Measurements from ENCODE around the gene PDZD8. TPM values are rescaled to one million over a fixed set of nuclear protein-coding genes. Genes with fewer than 3 reads are reported as not detected.

PDZD8 gene
- total RNA-seq, 2 experiments from 2014 or later, result 10.5 to 26.4 TPM

GRCh38 chr10:117355072-117355471 is 20.2 kb downstream of the PDZD8 start:
- H4K20me1 ChIP-seq (ENCODE audit: insufficient read depth, low read length), result peaks cover 20% of the 10 kb centered on the region
- BruUV-seq (replicated peaks), result no TSS peak
- no peak overlapping the region for H3K4me2 ChIP-seq (ENCODE audit: low read length)
- CTCF ChIA-PET (ENCODE audit: unreplicated experiment), result no interaction called here
- POLR2A ChIA-PET, result no interaction called here
- H3K9me2 ChIP-seq (ENCODE audit: insufficient read depth, low read length), result no peaks in the 10 kb centered on the region
- no peak for DNase-seq (ENCODE audit: low spot score)
- no peak overlapping the region for H3K4me3 ChIP-seq (ENCODE audit: low read depth, low read length, poor library complexity, severe bottlenecking)
- peaks cover 68% of the 10 kb centered on the region for H3K79me2 ChIP-seq (ENCODE audit: insufficient read depth, low read depth, low read length)
- H2AFZ ChIP-seq (ENCODE audit: low read length), result no peak overlapping the region
- no peak overlapping the region for H3K27ac ChIP-seq (ENCODE audit: low read depth, low read length, poor library complexity, severe bottlenecking)
- H3K9me3 ChIP-seq (ENCODE audit: low read length), result no peaks in the 10 kb centered on the region
- 0 out of 2 replicates have a peak, but pooled peaks cover 4% of the 10 kb centered on the region for H3K36me3 ChIP-seq (ENCODE audit: insufficient read depth, low read length)
- peaks cover 11% of the 10 kb centered on the region for H3K4me1 ChIP-seq (ENCODE audit: insufficient read depth, low read length, poor library complexity, severe bottlenecking)
- no peak for TF ChIP-seq CTCF (conservative IDR thresholded peaks at IDR 0.05; ENCODE audit: low read length)
- no peak for TF ChIP-seq EZH2phosphoT487 (IDR thresholded peaks at IDR 0.05; ENCODE audit: borderline replicate concordance, low read depth, low read length)
- intact Hi-C loops (cut with micrococcal nuclease; ENCODE audit: unreplicated experiment), result no loop called here

- Histone ChIP-seq H2AFZ (ENCODE audit: low read length) (no peak overlapping the region), H3K4me1 (ENCODE audit: insufficient read depth, low read length, poor library complexity, severe bottlenecking) (peaks cover 11% of the 10 kb centered on the region), H3K9me3 (ENCODE audit: low read length) (no peaks in the 10 kb centered on the region), H4K20me1 (ENCODE audit: insufficient read depth, low read length) (peaks cover 20% of the 10 kb centered on the region), H3K79me2 (ENCODE audit: insufficient read depth, low read depth, low read length) (peaks cover 74% of the 10 kb centered on the region), H3K4me3 (ENCODE audit: low read depth, low read length, poor library complexity, severe bottlenecking) (no peak overlapping the region), H3K27ac (ENCODE audit: low read depth, low read length, poor library complexity, severe bottlenecking) (no peak overlapping the region), H3K36me3 (ENCODE audit: insufficient read depth, low read length) (0 out of 2 replicates have a peak, but pooled peaks cover 4% of the 10 kb centered on the region), H3K9me2 (ENCODE audit: insufficient read depth, low read length) (no peaks in the 10 kb centered on the region), H3K4me2 (ENCODE audit: low read length) (peak overlapping the region; percentile 41; the same call in 1 of the 2 replicates)
- CTCF ChIA-PET (ENCODE audit: unreplicated experiment), result no interaction called here
- intact Hi-C loops (cut with micrococcal nuclease; ENCODE audit: unreplicated experiment), result no loop called here
- TF ChIP-seq EZH2phosphoT487 (IDR thresholded peaks at IDR 0.05; ENCODE audit: borderline replicate concordance, low read depth, low read length) (no peak), CTCF (conservative IDR thresholded peaks at IDR 0.05; ENCODE audit: low read length) (no peak)
- no TSS peak for BruUV-seq (replicated peaks)
- no peak for DNase-seq (ENCODE audit: low spot score)
- POLR2A ChIA-PET, result no interaction called here
Observed at GRCh38 chr10:117353684-117354083, 21.6 kb downstream of the PDZD8 start.

GRCh38 chr10:117352724-117353123 is 22.5 kb downstream of the PDZD8 start:
- Histone ChIP-seq H3K9me2 (ENCODE audit: insufficient read depth, low read length) (no peaks in the 10 kb centered on the region), H3K4me1 (ENCODE audit: insufficient read depth, low read length, poor library complexity, severe bottlenecking) (peaks cover 11% of the 10 kb centered on the region), H3K4me3 (ENCODE audit: low read depth, low read length, poor library complexity, severe bottlenecking) (no peak overlapping the region), H2AFZ (ENCODE audit: low read length) (no peak overlapping the region), H3K27ac (ENCODE audit: low read depth, low read length, poor library complexity, severe bottlenecking) (no peak overlapping the region), H3K36me3 (ENCODE audit: insufficient read depth, low read length) (no peaks in the 10 kb centered on the region), H4K20me1 (ENCODE audit: insufficient read depth, low read length) (peaks cover 20% of the 10 kb centered on the region), H3K9me3 (ENCODE audit: low read length) (no peaks in the 10 kb centered on the region), H3K4me2 (ENCODE audit: low read length) (no peak overlapping the region), H3K79me2 (ENCODE audit: insufficient read depth, low read depth, low read length) (peaks cover 70% of the 10 kb centered on the region; the same call in 1 of the 2 replicates)
- ChIA-PET POLR2A (interaction anchor here (0.6 kb wide), 1 partner anchor 15 kb away, joined by 3 read pairs; no protein-coding TSS in a partner anchor), CTCF (ENCODE audit: unreplicated experiment) (no interaction called here)
- intact Hi-C loops (cut with micrococcal nuclease; ENCODE audit: unreplicated experiment), result no loop called here
- DNase-seq (ENCODE audit: low spot score), result no peak
- no TSS peak for BruUV-seq (replicated peaks)
- no peak for TF ChIP-seq CTCF (conservative IDR thresholded peaks at IDR 0.05; ENCODE audit: low read length)
- TF ChIP-seq EZH2phosphoT487 (IDR thresholded peaks at IDR 0.05; ENCODE audit: borderline replicate concordance, low read depth, low read length), result no peak

Measured in OCI-LY7 (cell line).